Measurements from ENCODE around the gene ROBO1. TPM values are rescaled to one million over a fixed set of nuclear protein-coding genes. Genes with fewer than 3 reads are reported as not detected.
A peak's percentile ranks its signal among the peaks of the same experiment; 100 is the strongest.
"Not testable (repeated sequence)": the region's sequence is repeated elsewhere in the genome, so short reads cannot be mapped to it uniquely, and the experiment has no call there.

ROBO1 gene
- polyA plus RNA-seq (2013, experiment 1 of 2; ENCODE audit: insufficient read length), result 58.3 TPM
- polyA plus RNA-seq (2013, experiment 2 of 2; ENCODE audit: insufficient read length), result 54.7 TPM

- peak; percentile 4 for DNase-seq
Observed at GRCh38 chr3:79767905-79768267, at the start of gene ROBO1. ROBO1 (minus strand) TSS chr3:79767998.

GRCh38 chr3:79817224-79817623 is 49.4 kb upstream of the ROBO1 start:
- DNase-seq, result no peak

GRCh38 chr3:79815478-79815877 is 47.7 kb upstream of the ROBO1 start:
- DNase-seq, result no peak

- no peak for DNase-seq
Observed at GRCh38 chr3:79810581-79810980, 42.8 kb upstream of the ROBO1 start.

GRCh38 chr3:79810092-79810491 is 42.3 kb upstream of the ROBO1 start:
- DNase-seq, result no peak

- DNase-seq, result no peak
Observed at GRCh38 chr3:79809106-79809505, 41.3 kb upstream of the ROBO1 start.

- no peak for DNase-seq
Observed at GRCh38 chr3:79808515-79808914, 40.7 kb upstream of the ROBO1 start.

GRCh38 chr3:79790177-79790576 is 22.4 kb upstream of the ROBO1 start:
- DNase-seq, result not testable (repeated sequence)

- DNase-seq, result no peak
Observed at GRCh38 chr3:79773291-79773690, 5.5 kb upstream of the ROBO1 start.

GRCh38 chr3:79769229-79769628 is 1.4 kb upstream of the ROBO1 start:
- DNase-seq, result no peak

GRCh38 chr3:79767194-79767904 is 449 bp downstream of the ROBO1 start:
- DNase-seq, result peak; percentile 1

- DNase-seq, result no peak
Observed at GRCh38 chr3:79766496-79767193, 1.2 kb downstream of the ROBO1 start.

- DNase-seq, result no peak
Observed at GRCh38 chr3:79765911-79766310, 1.9 kb downstream of the ROBO1 start.

- no peak for DNase-seq
Observed at GRCh38 chr3:79761441-79761840, 6.4 kb downstream of the ROBO1 start.

GRCh38 chr3:79751703-79752102 is 16.1 kb downstream of the ROBO1 start:
- DNase-seq, result no peak

- DNase-seq, result no peak
Observed at GRCh38 chr3:79737530-79737929, 30.3 kb downstream of the ROBO1 start.

- peak; percentile 42 for DNase-seq
Observed at GRCh38 chr3:79729096-79729495, 38.7 kb downstream of the ROBO1 start.

GRCh38 chr3:79726786-79727185 is 41.0 kb downstream of the ROBO1 start:
- no peak for DNase-seq

- DNase-seq, result no peak
Observed at GRCh38 chr3:79724206-79724605, 43.6 kb downstream of the ROBO1 start.

GRCh38 chr3:79690072-79690471 is 77.7 kb downstream of the ROBO1 start:
- no peak for DNase-seq

- no peak for DNase-seq
Observed at GRCh38 chr3:79685108-79685507, 82.7 kb downstream of the ROBO1 start.

GRCh38 chr3:79684041-79684440 is 83.8 kb downstream of the ROBO1 start:
- DNase-seq, result no peak

- no peak for DNase-seq
Observed at GRCh38 chr3:79672731-79673130, 95.1 kb downstream of the ROBO1 start.

GRCh38 chr3:79672075-79672474 is 95.7 kb downstream of the ROBO1 start:
- DNase-seq, result no peak
